Left lobe of liver (tissue), 2 donors: Measurements from ENCODE around the gene ZSCAN25. TPM values are rescaled to one million over a fixed set of nuclear protein-coding genes. Genes with fewer than 3 reads are reported as not detected.
"Not testable (repeated sequence)": the region's sequence is repeated elsewhere in the genome, so short reads cannot be mapped to it uniquely, and the experiment has no call there.

Source experiments
- ATAC-seq: fragments of 200-7000 bp; cut with Tn5 transposase; one replicate; pipeline ENCODE4 v1.9.1; 2020; ENCODE audit warnings: mild to moderate bottlenecking, moderate library complexity
- DNase-seq: peaks from one replicate; pipeline ENCODE4 v3.0.0-alpha.2; 2020; ENCODE audit warnings: low spot score
- total RNA-seq: library from RNA; stranded (reverse); gene quantifications from one replicate; pipeline ENCODE4 v1.2.1, GENCODE V29; 2021
- donor health status: DM: no; HTN: no; CAD: no; lungs with moderate emphysema.
- donor health status: DM: no; HTN: yes; CAD: no.

The ZSCAN25 gene
- total RNA-seq, 1 donor from 2014 or later: 5.5 TPM

DNA sequence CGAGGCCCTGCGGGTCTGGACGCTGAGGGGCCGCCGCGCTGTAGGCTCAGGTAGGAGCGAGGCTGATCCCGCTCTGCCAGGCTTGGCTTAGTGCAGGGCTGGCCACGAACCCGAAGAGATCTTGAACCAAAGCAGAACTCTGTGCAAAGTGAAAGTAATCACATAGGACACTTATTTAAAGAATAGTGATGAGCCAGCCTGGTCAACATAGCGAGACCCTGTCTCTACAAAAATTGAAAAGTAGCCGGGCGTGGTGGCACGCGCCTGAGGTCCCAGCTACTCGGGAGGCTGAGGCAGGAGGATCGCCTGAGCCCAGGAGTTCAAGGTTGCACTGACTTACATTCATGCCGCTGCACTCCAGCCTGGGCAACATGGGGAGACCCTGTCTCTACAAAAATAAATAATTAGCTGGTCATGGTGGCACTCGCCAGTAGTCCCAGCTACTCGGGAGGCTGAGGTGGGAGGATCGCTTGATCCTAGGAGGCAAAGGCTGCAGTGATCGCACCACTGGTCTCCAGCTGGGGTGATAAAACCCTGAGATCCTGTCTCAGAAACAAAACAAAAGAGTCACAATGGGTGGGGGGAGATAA lies 541 bp downstream of the ZSCAN25 start:
- DNase-seq (no peak), ATAC-seq (no peak)

- DNase-seq: no peak
- ATAC-seq: no peak
Measured at GRCh38 chr7:99618726-99619125, 2.0 kb downstream of the ZSCAN25 start.

DNA sequence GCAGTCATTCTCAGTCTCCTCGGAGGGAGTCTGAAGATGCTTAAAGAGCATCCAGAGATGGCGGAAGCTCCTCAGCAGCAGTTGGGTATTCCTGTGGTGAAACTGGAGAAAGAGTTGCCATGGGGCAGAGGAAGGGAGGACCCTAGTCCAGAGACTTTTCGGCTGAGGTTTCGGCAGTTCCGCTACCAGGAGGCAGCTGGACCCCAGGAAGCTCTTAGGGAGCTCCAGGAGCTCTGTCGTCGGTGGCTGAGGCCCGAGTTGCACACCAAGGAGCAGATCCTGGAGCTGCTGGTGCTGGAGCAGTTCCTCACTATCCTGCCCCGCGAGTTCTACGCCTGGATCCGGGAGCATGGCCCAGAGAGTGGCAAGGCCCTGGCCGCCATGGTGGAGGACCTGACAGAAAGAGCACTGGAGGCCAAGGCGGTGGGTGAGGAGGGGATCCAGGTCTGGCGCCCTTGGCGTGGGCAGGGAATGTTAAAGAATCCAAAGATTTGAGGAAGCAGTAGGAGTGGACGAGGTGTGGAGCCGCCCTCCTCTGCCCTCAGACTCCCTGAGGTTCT lies 2.9 kb downstream of the ZSCAN25 start:
- DNase-seq (no peak), ATAC-seq (no peak)

DNA sequence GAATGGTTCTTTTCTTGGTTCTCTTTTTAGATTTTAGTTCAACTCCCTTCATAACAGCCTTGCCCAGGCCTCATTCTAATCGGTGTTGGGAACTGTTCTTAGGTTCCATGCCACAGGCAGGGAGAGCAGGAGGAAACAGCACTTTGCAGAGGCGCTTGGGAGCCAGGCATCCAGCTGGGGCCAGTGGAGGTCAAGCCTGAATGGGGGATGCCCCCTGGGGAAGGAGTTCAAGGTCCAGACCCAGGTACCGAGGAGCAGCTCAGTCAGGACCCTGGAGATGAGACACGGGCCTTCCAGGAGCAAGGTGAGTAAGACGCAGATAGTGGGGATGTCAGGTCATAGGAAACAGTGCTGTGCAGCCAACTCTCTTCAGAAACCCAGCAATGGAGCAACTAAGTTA lies 4.5 kb downstream of the ZSCAN25 start:
- ATAC-seq (no peak), DNase-seq (no peak)

- ATAC-seq (no peak), DNase-seq (no peak)
Measured at GRCh38 chr7:99622596-99622995, 5.8 kb downstream of the ZSCAN25 start.

GRCh38 chr7:99623091-99623693 lies 6.4 kb downstream of the ZSCAN25 start:
- no peak for DNase-seq
- no peak for ATAC-seq

DNA sequence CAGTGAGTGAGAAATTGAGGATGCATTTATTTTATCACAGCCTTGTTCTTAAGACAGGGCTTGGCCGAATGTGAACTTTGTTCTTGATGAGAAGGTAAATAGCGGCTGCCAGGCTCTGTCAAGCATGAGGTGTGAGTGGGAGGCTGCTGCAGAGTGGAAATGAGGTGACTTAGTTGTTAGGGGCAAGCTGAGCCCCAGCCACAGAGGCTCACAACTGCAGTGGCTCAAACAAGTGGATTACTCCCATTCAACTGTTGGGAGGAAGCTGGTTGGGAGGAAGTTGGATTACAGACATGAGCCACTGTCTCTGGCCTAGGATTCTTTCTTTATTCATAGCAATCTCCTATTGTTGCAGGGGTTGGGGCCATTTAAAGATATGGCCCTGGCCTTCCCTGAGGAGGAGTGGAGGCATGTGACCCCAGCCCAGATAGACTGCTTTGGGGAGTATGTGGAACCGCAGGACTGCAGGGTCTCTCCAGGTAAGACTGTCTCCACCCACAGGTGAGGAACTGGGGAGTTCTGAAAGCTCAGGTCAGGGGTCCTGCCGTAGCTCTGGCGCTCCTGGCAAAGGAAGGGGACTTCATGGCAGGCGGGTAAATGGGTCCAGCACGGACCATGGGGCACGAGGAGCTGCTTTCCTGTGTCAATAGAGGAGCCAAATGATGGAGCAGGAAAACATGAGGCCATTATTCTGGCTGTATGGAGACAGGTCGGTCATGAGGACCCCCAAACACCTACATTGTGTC lies 7.1 kb downstream of the ZSCAN25 start:
- ATAC-seq: no peak
- no peak for DNase-seq

DNA sequence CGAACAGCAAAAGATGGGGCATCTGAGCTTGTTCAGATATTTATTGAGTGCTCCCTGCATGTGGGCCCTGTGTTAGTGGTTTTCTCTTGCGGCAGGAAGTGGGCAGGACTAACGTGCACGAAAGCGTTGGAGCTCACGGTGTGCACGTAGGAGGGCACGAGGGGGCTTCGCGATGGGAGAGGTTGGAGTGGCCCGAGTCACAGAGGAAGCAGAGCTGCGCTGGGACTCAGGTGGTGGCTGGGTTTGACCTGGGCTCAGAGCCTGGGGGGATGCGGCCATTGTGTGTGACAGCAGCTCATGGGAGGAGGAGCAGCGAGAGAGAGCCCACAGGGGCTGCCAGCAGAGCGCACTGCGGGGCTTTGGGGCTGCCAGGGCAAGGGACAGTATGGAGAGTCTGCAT lies 7.7 kb downstream of the ZSCAN25 start:
- ATAC-seq (no peak), DNase-seq (no peak)

- no peak for ATAC-seq
- no peak for DNase-seq
Measured at GRCh38 chr7:99625321-99625720, 8.6 kb downstream of the ZSCAN25 start.

DNA sequence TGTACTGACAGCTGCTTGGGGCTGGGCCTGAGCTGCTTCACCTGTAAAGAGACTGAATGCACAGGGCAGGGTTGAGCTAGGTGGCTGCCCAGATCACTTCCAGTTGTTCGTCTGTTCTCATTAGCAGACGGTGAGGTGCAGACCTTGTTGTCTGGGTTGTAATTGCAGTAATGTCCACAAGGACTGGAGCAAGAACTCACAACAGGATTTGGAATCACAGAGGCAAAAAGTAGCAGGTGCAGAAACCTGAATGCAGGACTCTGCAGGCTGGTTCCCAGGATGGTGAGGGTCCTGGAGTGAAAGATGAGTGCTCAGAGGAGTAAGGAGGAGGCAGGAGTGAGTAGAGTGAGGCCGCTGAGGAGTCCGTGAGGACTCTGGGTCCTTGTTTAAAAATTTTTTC lies 9.2 kb downstream of the ZSCAN25 start:
- ATAC-seq (no peak), DNase-seq (no peak)

DNA sequence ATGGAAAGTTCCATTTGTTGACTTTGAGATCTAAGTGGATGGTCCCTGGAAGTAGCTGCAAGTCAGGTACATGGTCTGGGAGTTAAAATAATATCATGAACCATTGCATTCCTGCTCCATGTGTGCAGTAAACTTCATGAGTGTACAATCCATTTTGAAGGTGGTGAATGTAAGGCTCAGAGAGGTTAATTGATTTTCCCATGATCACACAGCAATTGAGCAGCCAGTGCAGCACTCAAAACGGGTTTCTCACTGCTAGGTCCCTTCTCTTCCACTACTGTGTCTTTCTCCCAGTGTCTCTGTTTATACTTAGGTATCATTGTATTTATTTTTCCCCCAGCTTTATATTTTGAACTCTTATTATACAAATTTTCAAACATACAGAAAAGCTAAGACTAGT lies 9.9 kb downstream of the ZSCAN25 start:
- no peak for ATAC-seq
- DNase-seq: no peak

DNA sequence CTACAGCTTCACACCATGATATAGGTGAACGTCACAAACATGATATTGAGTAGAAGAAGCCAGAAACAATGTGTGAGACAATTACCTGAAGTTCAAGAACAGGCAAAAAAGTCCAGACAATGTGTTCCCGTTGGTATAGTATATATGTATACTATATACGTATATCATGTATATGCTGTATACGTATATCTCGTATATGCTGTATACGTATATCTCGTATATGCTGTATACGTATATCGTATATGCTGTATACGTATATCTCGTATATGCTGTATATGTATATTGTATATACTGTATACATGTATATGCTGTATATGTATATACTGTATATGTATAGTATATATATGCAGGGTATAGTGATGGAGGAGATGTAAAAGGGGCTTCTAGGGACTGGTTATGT lies 10.8 kb downstream of the ZSCAN25 start:
- no peak for ATAC-seq
- DNase-seq: no peak

- ATAC-seq (no peak), DNase-seq (no peak)
Measured at GRCh38 chr7:99628471-99629465, 12.0 kb downstream of the ZSCAN25 start.

DNA sequence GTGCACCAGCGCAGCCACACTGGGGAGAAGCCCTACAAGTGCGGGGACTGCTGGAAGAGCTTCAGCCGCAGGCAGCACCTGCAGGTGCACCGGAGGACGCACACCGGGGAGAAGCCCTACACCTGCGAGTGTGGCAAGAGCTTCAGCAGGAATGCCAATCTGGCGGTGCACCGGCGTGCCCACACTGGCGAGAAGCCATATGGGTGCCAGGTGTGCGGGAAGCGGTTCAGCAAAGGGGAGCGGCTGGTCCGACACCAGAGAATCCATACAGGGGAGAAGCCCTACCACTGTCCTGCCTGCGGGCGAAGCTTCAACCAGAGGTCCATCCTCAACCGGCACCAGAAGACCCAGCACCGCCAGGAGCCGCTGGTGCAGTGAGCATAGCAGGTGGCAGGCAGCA lies 12.9 kb downstream of the ZSCAN25 start:
- DNase-seq (no peak), ATAC-seq (no peak)

- peak; percentile 77 for ATAC-seq
- DNase-seq: no peak
Measured at GRCh38 chr7:99631295-99632109, 14.8 kb downstream of the ZSCAN25 start.

DNA sequence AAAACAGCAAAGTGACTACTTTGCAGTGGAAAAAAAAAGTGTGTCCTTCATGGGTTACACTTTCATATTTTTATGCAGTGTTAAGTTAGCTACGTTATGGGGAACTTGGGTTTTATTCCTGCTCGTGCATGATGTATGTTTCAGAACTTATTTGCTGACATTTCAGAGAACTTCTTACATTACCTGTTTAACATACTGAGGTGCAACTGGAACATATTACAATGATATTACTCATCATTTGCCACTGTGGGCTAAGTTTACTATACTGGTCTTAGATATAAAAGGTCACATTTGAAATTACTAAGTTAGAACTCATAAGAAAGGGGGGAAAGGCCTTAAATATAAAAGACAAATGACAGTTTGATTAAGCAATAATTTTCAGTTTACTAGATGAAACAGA lies 20.7 kb downstream of the ZSCAN25 start:
- not testable (repeated sequence) for DNase-seq

DNA sequence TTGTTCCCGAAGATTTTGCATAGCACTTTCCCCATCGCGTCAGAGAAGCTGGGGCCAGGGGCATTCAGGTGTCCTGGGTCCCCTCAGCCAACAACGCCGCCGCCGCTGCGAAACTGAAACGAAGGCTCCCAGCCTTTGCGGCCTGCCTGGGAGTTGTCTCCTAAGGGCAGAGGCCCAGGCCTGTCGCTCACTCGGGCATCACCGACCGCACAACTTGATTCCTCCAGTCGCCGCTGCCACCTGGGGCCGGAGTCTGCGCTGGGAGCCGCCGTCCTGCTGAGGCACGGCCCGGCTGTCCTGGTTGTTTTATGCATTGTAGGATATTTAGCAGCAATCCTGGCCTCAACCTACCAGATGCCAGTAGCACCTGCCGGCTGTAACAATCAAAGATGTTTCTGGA lies 22.0 kb downstream of the ZSCAN25 start:
- ATAC-seq (no peak), DNase-seq (no peak)

More for the DNA sequence above, 20.7 kb downstream of the ZSCAN25 start:
- ATAC-seq: not testable (repeated sequence)

GRCh38 chr7:99639267-99639666 lies 22.5 kb downstream of the ZSCAN25 start:
- ATAC-seq (no peak), DNase-seq (no peak)

DNA sequence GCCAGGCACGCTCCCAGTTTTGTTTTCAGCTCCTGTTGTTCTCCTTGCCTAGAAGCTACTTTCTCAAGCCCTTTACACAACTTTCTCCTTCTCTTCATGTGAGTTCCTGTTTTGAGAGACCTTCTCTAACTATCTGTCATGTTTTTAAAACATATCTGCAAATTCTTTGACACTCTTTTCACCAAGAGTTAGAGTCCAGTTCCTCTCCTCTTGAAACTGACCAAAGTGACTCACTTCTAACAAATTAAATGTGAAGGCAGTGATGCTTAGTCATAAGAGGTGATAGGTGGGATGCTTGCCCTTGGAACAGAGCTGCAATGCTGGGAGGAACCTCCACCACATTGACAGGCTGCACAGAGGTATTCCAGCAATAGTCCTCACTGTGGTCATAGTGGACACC lies 25.3 kb downstream of the ZSCAN25 start:
- no peak for DNase-seq
- no peak for ATAC-seq

DNA sequence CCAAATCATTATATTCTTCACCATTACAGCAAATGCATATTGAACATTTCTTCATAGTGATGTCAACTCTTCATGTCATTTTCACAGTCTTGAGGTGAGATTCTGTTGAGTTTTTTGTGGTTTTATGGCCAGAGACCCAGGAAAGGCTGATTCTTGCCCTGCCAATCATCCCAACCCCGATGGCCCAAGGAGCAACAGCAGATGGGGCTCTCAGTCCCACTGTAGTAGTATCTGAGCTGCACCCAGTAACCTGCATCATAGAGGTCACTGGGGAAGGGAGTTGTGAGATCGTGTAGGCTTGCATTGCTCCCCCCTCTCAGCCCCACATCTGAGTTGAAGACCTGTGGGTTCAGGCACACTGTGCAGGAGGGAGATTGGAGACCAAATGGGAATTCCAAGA lies 26.7 kb downstream of the ZSCAN25 start:
- no peak for ATAC-seq

More for the DNA sequence above, 26.7 kb downstream of the ZSCAN25 start:
- no peak for DNase-seq
